HFF-Myc (cell line): ENCODE data around the gene FAAP20.

Experiments
- DNase-seq: peaks from one replicate; pipeline ENCODE4 v3.0.0-alpha.2; 2011; ENCODE audit warnings: low read depth; ENCODE audit errors: extremely low read depth
- H3K4me3 ChIP-seq: replicated peaks from 2 replicates; pipeline ENCODE4 v1.5.1; 2011; ENCODE audit warnings: low read depth, mild to moderate bottlenecking, control low read depth, low read length
- CTCF ChIP-seq: IDR thresholded peaks from 2 replicates; pipeline ENCODE4 v1.5.1; 2012; ENCODE audit warnings: mild to moderate bottlenecking, low read depth, low read length, control low read depth; ENCODE audit errors: missing control alignments

The FAAP20 gene

GRCh38 chr1:2203671-2204414 lies 9.3 kb upstream of the FAAP20 start:
- peak overlapping the region; percentile 36 for H3K4me3 ChIP-seq
- no peak for DNase-seq
- TF ChIP-seq CTCF: no peak

- TF ChIP-seq CTCF: no peak
- no peak for DNase-seq
Observed at GRCh38 chr1:2202843-2203601, 8.4 kb upstream of the FAAP20 start.

GRCh38 chr1:2202008-2202575 lies 7.5 kb upstream of the FAAP20 start:
- DNase-seq: no peak

More at GRCh38 chr1:2202843-2203601, 8.4 kb upstream of the FAAP20 start:
- H3K4me3 ChIP-seq: no peak overlapping the region

GRCh38 chr1:2201062-2201461 lies 6.5 kb upstream of the FAAP20 start:
- no peak for TF ChIP-seq CTCF
- DNase-seq: no peak
- H3K4me3 ChIP-seq: no peak overlapping the region

More at GRCh38 chr1:2202008-2202575, 7.5 kb upstream of the FAAP20 start:
- H3K4me3 ChIP-seq: no peak overlapping the region
- no peak for TF ChIP-seq CTCF

GRCh38 chr1:2200308-2200943 lies 5.9 kb upstream of the FAAP20 start:
- no peak for DNase-seq
- no peak for TF ChIP-seq CTCF
- no peak overlapping the region for H3K4me3 ChIP-seq

- no peak for DNase-seq
- H3K4me3 ChIP-seq: peak overlapping the region; percentile 40
- no peak for TF ChIP-seq CTCF
Observed at GRCh38 chr1:2199042-2199810, 4.7 kb upstream of the FAAP20 start.
